Upper lobe of right lung (tissue), 1 donor: ENCODE measurements around the gene STX8. TPM values are rescaled to one million over a fixed set of nuclear protein-coding genes. Genes with fewer than 3 reads are reported as not detected.

Source experiments
- ATAC-seq: fragments of 200-7000 bp; cut with Tn5 transposase; one replicate; pipeline ENCODE4 v1.9.1; 2020; ENCODE audit warnings: mild to moderate bottlenecking, moderate library complexity
- DNase-seq: peaks from one replicate; pipeline ENCODE4 v3.0.0-alpha.2; 2020
- H3K27ac ChIP-seq: fragments of 200-600 bp; one replicate; pipeline ENCODE4 v1.8.0; 2022
- H3K27me3 ChIP-seq: fragments of 200-600 bp; one replicate; pipeline ENCODE4 v1.8.0; 2022; ENCODE audit warnings: mild to moderate bottlenecking
- H3K36me3 ChIP-seq: fragments of 200-600 bp; one replicate; pipeline ENCODE4 v1.8.0; 2022
- H3K4me1 ChIP-seq: fragments of 200-600 bp; one replicate; pipeline ENCODE4 v1.8.0; 2022
- H3K4me3 ChIP-seq: fragments of 200-600 bp; one replicate; pipeline ENCODE4 v1.8.0; 2022; ENCODE audit warnings: mild to moderate bottlenecking
- H3K9me3 ChIP-seq: fragments of 200-600 bp; one replicate; pipeline ENCODE4 v1.8.0; 2022
- intact Hi-C: fragments of 100-400 bp; cut with DNase I; formaldehyde crosslinking; loops from one replicate; pipeline ENCODE4 v1.11.0; 2022
- total RNA-seq: library from RNA; stranded (reverse); fragmentation: NEBNext Ultra II Directional; extraction: Animal tissue kit (Norgen Biotek cat#: 25700); gene quantifications from one replicate; pipeline ENCODE4 v1.2.1, GENCODE V29; 2021
- TF ChIP-seq, protein P1 (sequence below): fragments of 200-600 bp; IDR thresholded peaks from one replicate; pipeline ENCODE4 v1.8.0; 2022; ENCODE audit warnings: antibody characterized with exemption
- donor health status: DM: no; HTN: yes; CAD: no; lungs with severe emphysema.

STX8 gene
- total RNA-seq, 1 donor from 2014 or later, result 52.5 TPM

DNA sequence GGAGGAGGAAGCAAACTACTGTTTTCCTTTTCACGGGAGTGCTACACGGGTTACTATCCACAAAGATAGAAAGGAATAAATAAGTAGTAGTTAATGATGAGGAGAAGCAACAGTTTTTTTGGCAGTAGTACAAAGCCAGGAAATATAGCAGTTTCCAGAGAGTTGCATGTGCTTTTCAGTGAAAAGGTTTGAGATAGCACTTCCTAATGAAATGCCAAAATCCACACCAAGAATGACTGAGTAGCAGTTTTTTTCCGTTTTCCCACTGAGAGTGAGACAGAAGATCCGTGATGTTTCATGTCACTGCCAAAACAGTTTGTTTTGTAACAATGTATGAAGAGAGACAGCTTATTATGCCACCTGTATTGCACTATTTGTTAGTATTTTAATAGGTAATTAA lies 129.1 kb downstream of the STX8 start:
- no peaks in the 10 kb centered on the region for H3K9me3 ChIP-seq
- no peaks in the 10 kb centered on the region for H3K27me3 ChIP-seq
- H3K4me1 ChIP-seq, result no peaks in the 10 kb centered on the region
- ATAC-seq, result no peak
- no peak for DNase-seq
- H3K27ac ChIP-seq, result no peak overlapping the region
- H3K36me3 ChIP-seq, result no peaks in the 10 kb centered on the region
- TF ChIP-seq, protein P1, sequence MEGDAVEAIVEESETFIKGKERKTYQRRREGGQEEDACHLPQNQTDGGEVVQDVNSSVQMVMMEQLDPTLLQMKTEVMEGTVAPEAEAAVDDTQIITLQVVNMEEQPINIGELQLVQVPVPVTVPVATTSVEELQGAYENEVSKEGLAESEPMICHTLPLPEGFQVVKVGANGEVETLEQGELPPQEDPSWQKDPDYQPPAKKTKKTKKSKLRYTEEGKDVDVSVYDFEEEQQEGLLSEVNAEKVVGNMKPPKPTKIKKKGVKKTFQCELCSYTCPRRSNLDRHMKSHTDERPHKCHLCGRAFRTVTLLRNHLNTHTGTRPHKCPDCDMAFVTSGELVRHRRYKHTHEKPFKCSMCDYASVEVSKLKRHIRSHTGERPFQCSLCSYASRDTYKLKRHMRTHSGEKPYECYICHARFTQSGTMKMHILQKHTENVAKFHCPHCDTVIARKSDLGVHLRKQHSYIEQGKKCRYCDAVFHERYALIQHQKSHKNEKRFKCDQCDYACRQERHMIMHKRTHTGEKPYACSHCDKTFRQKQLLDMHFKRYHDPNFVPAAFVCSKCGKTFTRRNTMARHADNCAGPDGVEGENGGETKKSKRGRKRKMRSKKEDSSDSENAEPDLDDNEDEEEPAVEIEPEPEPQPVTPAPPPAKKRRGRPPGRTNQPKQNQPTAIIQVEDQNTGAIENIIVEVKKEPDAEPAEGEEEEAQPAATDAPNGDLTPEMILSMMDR, result no peak
- intact Hi-C loops, result no loop called here
- no peak overlapping the region for H3K4me3 ChIP-seq

DNA sequence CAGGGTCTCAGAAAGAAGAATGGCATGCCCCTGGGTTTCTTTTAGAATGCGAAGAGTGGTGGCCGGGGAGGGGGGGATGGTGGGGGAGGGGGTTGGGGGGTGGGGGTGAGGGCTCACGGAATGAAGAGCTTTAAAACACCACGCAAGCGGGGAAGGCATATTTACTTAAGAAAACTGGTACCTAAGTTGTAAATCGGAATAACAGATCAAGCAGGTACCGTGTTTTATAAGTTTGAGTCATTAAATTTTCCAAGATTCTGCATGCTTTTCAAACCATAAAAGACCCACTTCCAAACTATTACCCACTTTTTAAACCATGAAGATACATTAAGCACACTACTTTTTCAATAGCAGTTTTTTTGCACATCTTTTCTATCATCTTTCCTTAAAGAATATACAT lies 130.2 kb downstream of the STX8 start:
- TF ChIP-seq, protein P1, result no peak
- ATAC-seq, result no peak
- Histone ChIP-seq H3K27me3 (no peaks in the 10 kb centered on the region), H3K9me3 (no peaks in the 10 kb centered on the region), H3K4me3 (no peak overlapping the region), H3K4me1 (no peaks in the 10 kb centered on the region), H3K36me3 (no peaks in the 10 kb centered on the region), H3K27ac (no peak overlapping the region)
- intact Hi-C loops, result no loop called here
- no peak for DNase-seq

DNA sequence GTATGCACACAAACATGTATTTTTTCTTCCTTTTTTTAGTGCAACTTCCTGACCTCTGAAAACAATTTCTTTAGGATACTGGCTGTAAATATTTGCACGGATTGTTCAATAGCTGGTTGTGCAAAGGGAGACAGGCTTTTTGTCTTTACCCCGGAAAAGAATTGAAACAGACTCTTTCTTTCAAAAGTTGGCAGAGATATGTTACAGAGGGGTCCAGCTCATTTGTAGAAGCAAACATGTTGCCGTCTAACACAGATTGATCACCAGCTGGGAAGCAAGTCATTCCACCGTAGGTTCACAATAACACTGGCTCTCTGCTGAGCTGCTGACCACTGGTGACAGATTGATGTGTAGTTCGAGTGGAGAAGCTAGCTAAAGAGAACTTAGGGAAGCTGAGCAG lies 130.9 kb downstream of the STX8 start:
- DNase-seq (no peak), ATAC-seq (no peak)
- no peaks in the 10 kb centered on the region for H3K9me3 ChIP-seq
- no peak overlapping the region for H3K27ac ChIP-seq
- no peak overlapping the region for H3K4me3 ChIP-seq
- H3K4me1 ChIP-seq, result no peaks in the 10 kb centered on the region
- no peaks in the 10 kb centered on the region for H3K36me3 ChIP-seq
- H3K27me3 ChIP-seq, result no peaks in the 10 kb centered on the region
- intact Hi-C loops, result no loop called here
- TF ChIP-seq, protein P1, result no peak

DNA sequence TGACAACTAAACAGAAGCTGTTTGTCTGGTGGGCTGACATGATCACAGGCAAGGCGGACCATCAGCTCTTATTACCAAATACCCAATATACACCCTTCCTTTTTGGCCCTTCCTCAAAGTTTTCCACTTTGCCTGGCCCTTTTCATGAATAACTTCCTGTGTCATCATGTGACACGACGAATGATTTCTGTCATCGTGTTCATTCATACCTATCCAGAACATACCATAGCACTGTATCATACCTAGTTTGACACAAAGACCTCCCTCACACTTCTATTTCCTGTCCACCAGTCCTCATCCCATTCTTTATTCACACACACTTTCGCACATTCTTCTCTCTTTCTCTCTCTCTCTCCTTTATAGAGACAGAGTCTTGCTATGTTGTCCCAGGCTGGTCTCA lies 131.8 kb downstream of the STX8 start:
- TF ChIP-seq, protein P1, result no peak
- Histone ChIP-seq H3K4me1 (no peaks in the 10 kb centered on the region), H3K9me3 (no peaks in the 10 kb centered on the region), H3K27me3 (no peaks in the 10 kb centered on the region), H3K36me3 (no peaks in the 10 kb centered on the region), H3K4me3 (no peak overlapping the region), H3K27ac (no peak overlapping the region)
- ATAC-seq, result no peak
- DNase-seq, result no peak
- intact Hi-C loops, result no loop called here

DNA sequence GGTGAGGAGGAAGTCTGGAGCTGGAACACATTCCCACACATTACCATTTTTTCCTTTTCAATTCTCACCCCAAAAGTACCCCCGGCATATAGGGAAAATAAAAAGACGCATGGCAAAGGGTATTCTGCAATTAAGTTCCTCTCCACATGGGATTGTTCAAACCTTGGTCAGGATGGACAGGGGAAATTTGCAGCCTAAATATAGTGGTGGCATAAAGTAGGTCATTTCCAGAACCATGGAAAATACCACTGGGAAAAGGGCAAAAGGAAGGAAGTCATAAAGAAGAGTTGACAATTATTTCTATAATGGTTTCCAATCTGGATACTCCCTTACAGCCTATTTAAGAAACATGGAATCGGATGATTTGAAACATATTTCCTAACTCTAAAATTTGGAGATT lies 135.8 kb downstream of the STX8 start:
- TF ChIP-seq, protein P1, result no peak
- DNase-seq, result no peak
- Histone ChIP-seq H3K27me3 (no peaks in the 10 kb centered on the region), H3K27ac (no peak overlapping the region), H3K9me3 (no peaks in the 10 kb centered on the region), H3K4me3 (no peak overlapping the region), H3K36me3 (no peaks in the 10 kb centered on the region), H3K4me1 (no peaks in the 10 kb centered on the region)
- ATAC-seq, result no peak
- intact Hi-C loops, result no loop called here

DNA sequence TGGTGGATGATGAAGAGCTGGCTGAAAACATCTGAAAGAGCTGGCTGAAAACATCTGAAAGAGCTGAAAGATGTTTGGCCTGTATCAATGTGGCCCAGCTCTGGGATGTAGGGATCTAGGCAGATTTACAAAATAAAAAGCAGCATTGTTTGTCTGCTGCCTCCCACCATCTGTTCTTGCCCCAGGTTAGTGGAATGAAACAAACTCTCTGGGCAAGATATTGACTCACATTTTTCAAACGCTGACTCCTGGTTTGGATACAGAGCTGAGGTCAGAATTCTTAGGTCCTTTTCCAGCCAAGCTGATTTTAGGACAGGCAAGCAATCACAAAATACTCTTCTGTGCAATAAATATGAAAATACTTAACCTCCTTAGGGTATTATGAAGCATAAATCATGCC lies 139.0 kb downstream of the STX8 start:
- Histone ChIP-seq H3K36me3 (no peaks in the 10 kb centered on the region), H3K27ac (no peak overlapping the region), H3K9me3 (no peaks in the 10 kb centered on the region), H3K4me1 (peaks cover 6% of the 10 kb centered on the region), H3K27me3 (no peaks in the 10 kb centered on the region), H3K4me3 (no peak overlapping the region)
- TF ChIP-seq, protein P1, result no peak
- DNase-seq (no peak), ATAC-seq (no peak)
- intact Hi-C loops, result no loop called here
